ENCODE measurements around the gene SHROOM3.

The SHROOM3 gene

GRCh38 chr4:76773766-76774165 is 338.7 kb downstream of the SHROOM3 start:
- no peak for TF ChIP-seq PATZ1 (CRISPR knock-in tag; IDR thresholded peaks at IDR 0.05; ENCODE audit: borderline replicate concordance)
- no peak for TF ChIP-seq OSR1 (CRISPR knock-in tag; IDR thresholded peaks at IDR 0.05)
- no peak for TF ChIP-seq SNAI2 (CRISPR knock-in tag; IDR thresholded peaks at IDR 0.05)
- TF ChIP-seq PPARA (CRISPR knock-in tag; IDR thresholded peaks at IDR 0.05; ENCODE audit: borderline replicate concordance) = no peak
- TF ChIP-seq CSDC2 (CRISPR knock-in tag; IDR thresholded peaks at IDR 0.05) = no peak
- no peak for TF ChIP-seq ESRRG (CRISPR knock-in tag; IDR thresholded peaks at IDR 0.05)
- no peak for TF ChIP-seq RARB (CRISPR knock-in tag; IDR thresholded peaks at IDR 0.05)
- no peak for TF ChIP-seq ZNF70 (CRISPR knock-in tag; IDR thresholded peaks at IDR 0.05)
- no peak for TF ChIP-seq GLIS3 (CRISPR knock-in tag; IDR thresholded peaks at IDR 0.05)
- TF ChIP-seq TOX (CRISPR knock-in tag; IDR thresholded peaks at IDR 0.05; ENCODE audit: borderline replicate concordance) = no peak
- no peak for TF ChIP-seq CSRNP3 (CRISPR knock-in tag; IDR thresholded peaks at IDR 0.05)
- no peak for TF ChIP-seq TCF4 (CRISPR knock-in tag; IDR thresholded peaks at IDR 0.05; ENCODE audit: borderline replicate concordance)
- TF ChIP-seq CREB5 (CRISPR knock-in tag; IDR thresholded peaks at IDR 0.05; ENCODE audit: low read depth) = no peak
- TF ChIP-seq ZFP30 (CRISPR knock-in tag; IDR thresholded peaks at IDR 0.05) = no peak
- TF ChIP-seq ZC3H10 (CRISPR knock-in tag; IDR thresholded peaks at IDR 0.05) = no peak
- no peak for TF ChIP-seq ISL1 (CRISPR knock-in tag; IDR thresholded peaks at IDR 0.05)
- no peak for TF ChIP-seq ZNF565 (CRISPR knock-in tag; conservative IDR thresholded peaks at IDR 0.05; ENCODE audit: low read depth)
- ATAC-seq = no peak; the same call in 2 of the 3 replicates

- no peak for ATAC-seq
- TF ChIP-seq ZNF565 (CRISPR knock-in tag; conservative IDR thresholded peaks at IDR 0.05; ENCODE audit: low read depth) (no peak), SNAI2 (CRISPR knock-in tag; IDR thresholded peaks at IDR 0.05) (no peak), ESRRG (CRISPR knock-in tag; IDR thresholded peaks at IDR 0.05) (no peak), ZC3H10 (CRISPR knock-in tag; IDR thresholded peaks at IDR 0.05) (no peak), ZFP30 (CRISPR knock-in tag; IDR thresholded peaks at IDR 0.05) (no peak)
These were observed 344.9 kb downstream of the SHROOM3 start for GRCh38 chr4:76779740-76780459.

- no peak for ATAC-seq
- TF ChIP-seq CSDC2 (CRISPR knock-in tag; IDR thresholded peaks at IDR 0.05) = no peak
- no peak for TF ChIP-seq ESRRG (CRISPR knock-in tag; IDR thresholded peaks at IDR 0.05)
- TF ChIP-seq TSHZ2 (CRISPR knock-in tag; IDR thresholded peaks at IDR 0.05) = no peak
- no peak for TF ChIP-seq PPARA (CRISPR knock-in tag; IDR thresholded peaks at IDR 0.05; ENCODE audit: borderline replicate concordance)
- no peak for TF ChIP-seq RARB (CRISPR knock-in tag; IDR thresholded peaks at IDR 0.05)
- TF ChIP-seq BACH2 (CRISPR knock-in tag; IDR thresholded peaks at IDR 0.05; ENCODE audit: borderline replicate concordance) = no peak
- TF ChIP-seq ZC3H10 (CRISPR knock-in tag; IDR thresholded peaks at IDR 0.05) = no peak
- TF ChIP-seq ARNTL (CRISPR knock-in tag; IDR thresholded peaks at IDR 0.05; ENCODE audit: borderline replicate concordance, low read depth) = no peak
- TF ChIP-seq ZFP30 (CRISPR knock-in tag; IDR thresholded peaks at IDR 0.05) = no peak
- TF ChIP-seq ZNF8 (CRISPR knock-in tag; IDR thresholded peaks at IDR 0.05) = no peak
- TF ChIP-seq PATZ1 (CRISPR knock-in tag; IDR thresholded peaks at IDR 0.05; ENCODE audit: borderline replicate concordance) = no peak
- no peak for TF ChIP-seq ZNF70 (CRISPR knock-in tag; IDR thresholded peaks at IDR 0.05)
- TF ChIP-seq SNAI2 (CRISPR knock-in tag; IDR thresholded peaks at IDR 0.05) = no peak
- TF ChIP-seq TOX (CRISPR knock-in tag; IDR thresholded peaks at IDR 0.05; ENCODE audit: borderline replicate concordance) = no peak
- no peak for TF ChIP-seq TCF4 (CRISPR knock-in tag; IDR thresholded peaks at IDR 0.05; ENCODE audit: borderline replicate concordance)
- no peak for TF ChIP-seq ZFP3 (CRISPR knock-in tag; IDR thresholded peaks at IDR 0.05)
- no peak for TF ChIP-seq ISL1 (CRISPR knock-in tag; IDR thresholded peaks at IDR 0.05)
- TF ChIP-seq POU6F1 (CRISPR knock-in tag; IDR thresholded peaks at IDR 0.05; ENCODE audit: borderline replicate concordance, low read depth) = no peak
- no peak for TF ChIP-seq ZNF565 (CRISPR knock-in tag; conservative IDR thresholded peaks at IDR 0.05; ENCODE audit: low read depth)
These were observed 346.0 kb downstream of the SHROOM3 start for GRCh38 chr4:76780781-76781697.
